Progenitor cell of endocrine pancreas (in vitro differentiated cells): ENCODE results near the gene MMP12. TPM values are rescaled to one million over a fixed set of nuclear protein-coding genes. Genes with fewer than 3 reads are reported as not detected.
A peak's percentile ranks its signal among the peaks of the same experiment; 100 is the strongest.

Source experiments
- DNase-seq: peaks from one replicate; pipeline ENCODE4 v3.0.0; 2021; ENCODE audit warnings: low spot score; ENCODE audit not compliant: unreplicated experiment
- H3K27ac Mint-ChIP-seq: 2 replicates; pipeline ENCODE4 v1.8.0; 2021; ENCODE audit warnings: mild to moderate bottlenecking, moderate library complexity, mixed read lengths
- H3K27me3 Mint-ChIP-seq: 2 replicates; pipeline ENCODE4 v1.8.0; 2021; ENCODE audit warnings: mixed read lengths
- H3K36me3 Mint-ChIP-seq: 2 replicates; pipeline ENCODE4 v1.8.0; 2022; ENCODE audit warnings: mixed read lengths; ENCODE audit not compliant: insufficient read depth
- H3K4me1 Mint-ChIP-seq: 2 replicates; pipeline ENCODE4 v1.8.0; 2021; ENCODE audit warnings: low read depth, mixed read lengths
- H3K4me3 Mint-ChIP-seq: 2 replicates; pipeline ENCODE4 v1.8.0; 2021; ENCODE audit warnings: low read depth, mild to moderate bottlenecking, moderate library complexity, mixed read lengths
- H3K9me3 Mint-ChIP-seq: 2 replicates; pipeline ENCODE4 v1.8.0; 2021; ENCODE audit warnings: low read depth, mixed read lengths
- CTCF ChIP-seq: fragments of 200-600 bp; sonication (generic); IDR thresholded peaks from one replicate; pipeline ENCODE4 v1.5.0; 2021; ENCODE audit warnings: antibody characterized with exemption, mild to moderate bottlenecking; ENCODE audit not compliant: unreplicated experiment
- long read RNA-seq: library from polyadenylated mRNA; unstranded; transcript quantifications from one replicate; pipeline ENCODE4 v2.0.0, GENCODE V29; 2020
- total RNA-seq: library from RNA; stranded (reverse); gene quantifications from 2 replicates; pipeline ENCODE4 v1.2.1, GENCODE V29; 2021

MMP12 gene
- not detected in 2 replicates for total RNA-seq
- long read RNA-seq = 0 reads

GRCh38 chr11:102874852-102875251 lies at the start of gene MMP12:
Gene MMP12 (minus strand): TSS chr11:102874982. CDS start chr11:102874937, 45 bp downstream.
- Mint-ChIP-seq H3K36me3 (no peaks in the 10 kb centered on the region), H3K27ac (no peak within 1 kb of the TSS), H3K9me3 (no peaks in the 10 kb centered on the region), H3K4me3 (no peak within 1 kb of the TSS), H3K4me1 (no peaks in the 10 kb centered on the region), H3K27me3 (no peaks in the 10 kb centered on the region)
- no peak for TF ChIP-seq CTCF
- DNase-seq = no peak

GRCh38 chr11:102921587-102922220 lies 46.9 kb upstream of the MMP12 start:
- H3K4me1 Mint-ChIP-seq = peaks cover 6% of the 10 kb centered on the region
- H3K36me3 Mint-ChIP-seq = no peaks in the 10 kb centered on the region
- no peaks in the 10 kb centered on the region for H3K27me3 Mint-ChIP-seq
- no peak for TF ChIP-seq CTCF
- H3K9me3 Mint-ChIP-seq = no peaks in the 10 kb centered on the region
- H3K4me3 Mint-ChIP-seq = no peak overlapping the region
- H3K27ac Mint-ChIP-seq = no peak overlapping the region
- DNase-seq = no peak

- TF ChIP-seq CTCF = no peak
- Mint-ChIP-seq H3K27me3 (no peaks in the 10 kb centered on the region), H3K36me3 (no peaks in the 10 kb centered on the region), H3K9me3 (no peaks in the 10 kb centered on the region), H3K27ac (no peak overlapping the region), H3K4me3 (no peak overlapping the region), H3K4me1 (peaks cover 6% of the 10 kb centered on the region)
- DNase-seq = no peak
These were observed 45.4 kb upstream of the MMP12 start for GRCh38 chr11:102920118-102920684.

GRCh38 chr11:102915044-102915375 lies 40.2 kb upstream of the MMP12 start:
- TF ChIP-seq CTCF = no peak
- Mint-ChIP-seq H3K36me3 (no peaks in the 10 kb centered on the region), H3K4me3 (no peak overlapping the region), H3K27me3 (no peaks in the 10 kb centered on the region), H3K27ac (no peak overlapping the region), H3K4me1 (peaks cover 5% of the 10 kb centered on the region), H3K9me3 (no peaks in the 10 kb centered on the region)
- no peak for DNase-seq

- Mint-ChIP-seq H3K27ac (no peak overlapping the region), H3K27me3 (no peaks in the 10 kb centered on the region), H3K36me3 (no peaks in the 10 kb centered on the region), H3K4me3 (no peak overlapping the region), H3K4me1 (peaks cover 5% of the 10 kb centered on the region), H3K9me3 (peaks cover 2% of the 10 kb centered on the region)
- DNase-seq = no peak
- peak; percentile 62 for TF ChIP-seq CTCF
These were observed 39.7 kb upstream of the MMP12 start for GRCh38 chr11:102914238-102915043.
